Left lung (tissue), 10 donors: ENCODE data around the gene ADGRF3. TPM values are rescaled to one million over a fixed set of nuclear protein-coding genes. Genes with fewer than 3 reads are reported as not detected.

Source experiments
- ATAC-seq: fragments of 200-7000 bp; cut with Tn5 transposase; one replicate; pipeline ENCODE4 v1.9.1; 2020; ENCODE audit warnings: moderate library complexity
- DNase-seq, 4 donors: peaks; one replicate each; pipeline ENCODE4 v3.0.0-alpha.2; 2013 to 2020
- H3K27ac ChIP-seq, 2 donors: fragments of 200-600 bp; sonication (generic) in 1 of 2; one replicate each; pipeline versions ENCODE4 v1.5.0 to v1.8.0; 2020 to 2021
- H3K27me3 ChIP-seq, 2 donors: fragments of 200-600 bp; sonication (generic) in 1 of 2; one replicate each; pipeline versions ENCODE4 v1.5.0 to v1.8.0; 2020 to 2021
- H3K36me3 ChIP-seq, 2 donors: fragments of 200-600 bp; sonication (generic) in 1 of 2; one replicate each; pipeline versions ENCODE4 v1.5.0 to v1.8.0; 2020 to 2021
- H3K4me1 ChIP-seq, 2 donors: fragments of 200-600 bp; one replicate each; pipeline ENCODE4 v1.8.0; 2021
- H3K4me3 ChIP-seq, 2 donors: fragments of 200-600 bp; sonication (generic) in 1 of 2; one replicate each; pipeline versions ENCODE4 v1.5.0 to v1.8.0; 2020 to 2021; ENCODE audit warnings: mild to moderate bottlenecking in 1 of 2
- H3K9me3 ChIP-seq, 2 donors: fragments of 200-600 bp; sonication (generic) in 1 of 2; one replicate each; pipeline versions ENCODE4 v1.5.0 to v1.8.0; 2020 to 2021
- CTCF ChIP-seq, 2 donors: fragments of 200-600 bp; sonication (generic) in 1 of 2; IDR thresholded peaks; one replicate each; pipeline versions ENCODE4 v1.5.0 to v1.8.0; 2021; ENCODE audit warnings: antibody characterized with exemption in 2 of 2
- intact Hi-C, 2 donors: fragments of 100-400 bp; cut with DNase I; formaldehyde crosslinking; loops; one replicate each; pipeline versions ENCODE4 v1.11.2 to v1.14.2; 2022
- polyA plus RNA-seq, 6 donors: library from polyadenylated mRNA; unstranded; fragments of 120-200 nt; gene quantifications; one replicate each; pipeline ENCODE4 v1.2.1, GENCODE V29; 2013; ENCODE audit not compliant: insufficient read length in 6 of 6
- total RNA-seq, 2 donors: library from RNA; stranded (reverse); fragmentation: NEBNext Ultra II Directional; extraction: Animal tissue kit (Norgen Biotek cat#: 25700); gene quantifications; one replicate each; pipeline ENCODE4 v1.2.1, GENCODE V29; 2021
- donor health status: DM: no; HTN: yes; CAD: no.
- donor health status: DM: no; HTN: no; CAD: no.

ADGRF3 gene
- total and polyA plus RNA-seq, 8 donors = 0.08 to 2.3 (median 1.5) TPM

GRCh38 chr2:26351375-26352090 is 4.9 kb upstream of the ADGRF3 start:
- Histone ChIP-seq H3K36me3 (no peaks in the 10 kb centered on the region), H3K4me1 (peaks cover 8 to 22% of the 10 kb centered on the region in 2 donors), H3K9me3 (no peaks in the 10 kb centered on the region), H3K4me3 (no peak overlapping the region), H3K27me3 (no peaks in the 10 kb centered on the region), H3K27ac (no peak overlapping the region)
- intact Hi-C loops = no loop called here
- TF ChIP-seq CTCF (IDR thresholded peaks at IDR 0.05) = no peak
- ATAC-seq = no peak
- DNase-seq = no peak

- H3K36me3 ChIP-seq = no peaks in the 10 kb centered on the region
- no peak for TF ChIP-seq CTCF (IDR thresholded peaks at IDR 0.05)
- intact Hi-C loops = no loop called here
- H3K4me1 ChIP-seq = peaks cover 10 to 26% of the 10 kb centered on the region in 2 donors
- no peaks in the 10 kb centered on the region for H3K9me3 ChIP-seq
- no peak for DNase-seq
- ATAC-seq = no peak
- H3K27me3 ChIP-seq = no peaks in the 10 kb centered on the region
- no peak overlapping the region for H3K27ac ChIP-seq
- H3K4me3 ChIP-seq = no peak overlapping the region
These were observed 3.1 kb upstream of the ADGRF3 start for GRCh38 chr2:26349690-26350089.

- ATAC-seq (no peak), DNase-seq (no peak)
- Histone ChIP-seq H3K27ac (peak overlapping the region; percentile 91 to 93), H3K27me3 (no peaks in the 10 kb centered on the region), H3K36me3 (no peaks in the 10 kb centered on the region), H3K4me1 (peaks cover 15 to 31% of the 10 kb centered on the region in 2 donors), H3K9me3 (no peaks in the 10 kb centered on the region), H3K4me3 (peak overlapping the region in 1 of 2 donors; percentile 76)
- intact Hi-C loops = no loop called here
- no peak for TF ChIP-seq CTCF (IDR thresholded peaks at IDR 0.05)
These were observed 787 bp upstream of the ADGRF3 start for GRCh38 chr2:26347286-26347865.

DNA sequence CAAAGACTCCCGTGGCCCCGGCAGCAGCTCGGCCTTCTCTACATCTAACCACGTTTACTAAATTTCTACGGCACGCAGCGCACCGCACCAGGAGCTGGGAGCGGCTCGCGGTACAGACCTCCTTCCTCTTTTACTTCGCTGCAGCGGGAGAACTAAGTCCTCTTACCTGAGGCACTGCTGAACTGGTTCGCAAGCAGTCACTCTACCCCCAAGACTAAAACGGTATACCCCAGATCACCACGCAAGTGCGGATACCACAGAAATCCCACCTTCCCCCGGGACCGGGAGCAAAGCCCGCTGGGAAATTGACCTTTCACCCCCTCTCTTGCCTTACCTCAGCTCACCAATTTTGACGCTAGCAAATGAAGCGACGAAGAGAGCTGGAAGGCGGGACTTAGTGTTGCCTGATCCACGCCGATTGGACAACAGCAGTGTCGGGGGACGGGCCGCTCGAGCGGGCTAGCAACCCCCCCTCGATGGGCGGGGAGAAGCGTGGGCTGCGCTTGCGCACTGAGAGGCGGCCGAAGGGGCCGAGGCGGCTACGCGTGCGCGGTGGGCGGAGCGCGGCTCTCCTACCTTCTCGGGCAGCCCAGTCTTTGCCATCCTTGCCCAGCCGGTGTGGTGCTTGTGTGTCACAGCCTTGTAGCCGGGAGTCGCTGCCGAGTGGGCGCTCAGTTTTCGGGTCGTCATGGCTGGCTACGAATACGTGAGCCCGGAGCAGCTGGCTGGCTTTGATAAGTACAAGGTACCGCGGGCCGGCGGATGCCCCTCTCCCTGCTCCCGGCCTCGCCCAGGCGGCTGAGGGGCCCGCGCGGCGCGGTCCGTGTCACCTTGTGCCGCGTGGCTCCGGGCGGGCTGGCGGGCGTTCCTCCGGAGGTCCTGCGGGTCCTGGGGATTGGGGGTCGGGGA is 790 bp downstream of the ADGRF3 start, which contains the start of gene SELENOI:
SELENOI (plus strand) TSS at position 599 of the 909 bp plus-strand sequence; CDS start at position 689, 90 bp downstream.
- TF ChIP-seq CTCF (IDR thresholded peaks at IDR 0.05) = no peak
- ATAC-seq = peak; percentile 97
- Histone ChIP-seq H3K36me3 (no peaks in the 10 kb centered on the region), H3K27ac (peak within 1 kb of the TSS; percentile 91 to 93), H3K4me1 (peaks cover 15 to 31% of the 10 kb centered on the region in 2 donors), H3K27me3 (no peaks in the 10 kb centered on the region), H3K4me3 (peak within 1 kb of the TSS; percentile 76 to 85), H3K9me3 (no peaks in the 10 kb centered on the region)
- intact Hi-C loops = no loop called here
- peak; percentile 99 to 100 (median 100) for DNase-seq

DNA sequence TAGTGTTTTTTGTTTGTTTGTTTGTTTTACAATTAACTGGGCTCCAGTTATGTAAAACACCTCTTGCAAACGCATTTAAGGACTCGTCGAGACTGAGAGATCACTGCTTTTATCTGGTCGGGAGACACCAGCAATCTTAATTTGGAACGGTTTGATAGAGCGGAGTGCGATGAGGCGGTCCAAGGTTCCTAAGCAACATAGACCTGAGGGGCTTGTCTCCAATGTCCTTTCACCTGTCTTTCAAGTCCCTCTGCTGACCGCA is 1.4 kb downstream of the ADGRF3 start:
- no peak for TF ChIP-seq CTCF (IDR thresholded peaks at IDR 0.05)
- DNase-seq (no peak), ATAC-seq (no peak)
- H3K36me3 ChIP-seq = no peaks in the 10 kb centered on the region
- H3K27ac ChIP-seq = peak overlapping the region; percentile 91
- no peaks in the 10 kb centered on the region for H3K9me3 ChIP-seq
- H3K4me1 ChIP-seq = peaks cover 15 to 31% of the 10 kb centered on the region in 2 donors
- intact Hi-C loops = no loop called here
- H3K27me3 ChIP-seq = no peaks in the 10 kb centered on the region
- H3K4me3 ChIP-seq = peak overlapping the region; percentile 70 to 76
